GM11168 (cell line): ENCODE measurements around the gene TGFBRAP1.
"Not testable (repeated sequence)": the region's sequence is repeated elsewhere in the genome, so short reads cannot be mapped to it uniquely, and the experiment has no call there.

Experiments used
- in situ Hi-C: fragments of 300-500 bp; cut with MboI; formaldehyde crosslinking; loops from one replicate; pipeline ENCODE4 v1.12.0; 2022; ENCODE audit warnings: low sequenced_read_pairs; ENCODE audit not compliant: unreplicated experiment

TGFBRAP1 gene

GRCh38 chr2:105358593-105358992, 29.1 kb upstream of the TGFBRAP1 start:
- in situ Hi-C loops, result no loop called here

DNA sequence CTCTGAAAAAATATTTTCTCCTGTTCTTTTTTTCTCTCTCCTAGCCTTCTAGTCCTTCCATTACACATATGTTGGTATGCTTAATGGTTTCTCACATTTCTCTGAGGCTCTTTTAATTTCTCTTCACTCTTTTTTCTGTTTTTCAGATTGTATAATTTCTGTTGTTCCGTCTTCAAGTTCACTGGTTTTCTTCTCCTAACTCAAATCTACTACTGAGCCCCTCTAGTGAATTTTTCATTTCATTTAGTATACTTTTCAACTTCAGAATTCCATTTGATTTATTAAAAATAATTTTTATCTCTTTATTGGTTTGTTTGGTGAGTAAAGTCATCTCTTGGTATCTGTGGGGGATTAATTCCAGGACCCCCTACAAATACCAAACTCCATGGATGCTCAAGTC, 27.6 kb upstream of the TGFBRAP1 start:
- in situ Hi-C loops, result no loop called here

GRCh38 chr2:105344704-105345345, 15.3 kb upstream of the TGFBRAP1 start:
- in situ Hi-C loops, result no loop called here

DNA sequence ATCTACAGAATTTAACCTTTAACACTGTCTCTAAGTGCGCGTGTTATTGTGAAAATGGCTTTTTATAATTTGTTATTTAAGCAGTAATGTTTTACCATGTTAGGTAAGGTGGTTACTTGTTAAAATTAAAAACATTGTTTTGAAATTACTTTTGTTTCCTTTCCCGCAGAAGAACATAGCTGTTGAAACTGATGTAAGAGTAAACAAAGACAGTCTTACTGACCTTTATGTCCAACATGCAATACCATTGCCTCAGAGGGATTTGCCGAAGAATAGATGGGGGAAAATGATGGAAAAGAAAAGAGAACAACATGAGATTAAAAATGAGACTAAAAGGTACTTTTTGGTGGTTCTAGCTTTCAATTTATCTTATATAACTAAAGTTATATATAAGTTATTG, 9.9 kb upstream of the TGFBRAP1 start:
- in situ Hi-C loops, result no loop called here

- in situ Hi-C loops, result no loop called here
These were observed 8.5 kb upstream of the TGFBRAP1 start for GRCh38 chr2:105338020-105338385.

DNA sequence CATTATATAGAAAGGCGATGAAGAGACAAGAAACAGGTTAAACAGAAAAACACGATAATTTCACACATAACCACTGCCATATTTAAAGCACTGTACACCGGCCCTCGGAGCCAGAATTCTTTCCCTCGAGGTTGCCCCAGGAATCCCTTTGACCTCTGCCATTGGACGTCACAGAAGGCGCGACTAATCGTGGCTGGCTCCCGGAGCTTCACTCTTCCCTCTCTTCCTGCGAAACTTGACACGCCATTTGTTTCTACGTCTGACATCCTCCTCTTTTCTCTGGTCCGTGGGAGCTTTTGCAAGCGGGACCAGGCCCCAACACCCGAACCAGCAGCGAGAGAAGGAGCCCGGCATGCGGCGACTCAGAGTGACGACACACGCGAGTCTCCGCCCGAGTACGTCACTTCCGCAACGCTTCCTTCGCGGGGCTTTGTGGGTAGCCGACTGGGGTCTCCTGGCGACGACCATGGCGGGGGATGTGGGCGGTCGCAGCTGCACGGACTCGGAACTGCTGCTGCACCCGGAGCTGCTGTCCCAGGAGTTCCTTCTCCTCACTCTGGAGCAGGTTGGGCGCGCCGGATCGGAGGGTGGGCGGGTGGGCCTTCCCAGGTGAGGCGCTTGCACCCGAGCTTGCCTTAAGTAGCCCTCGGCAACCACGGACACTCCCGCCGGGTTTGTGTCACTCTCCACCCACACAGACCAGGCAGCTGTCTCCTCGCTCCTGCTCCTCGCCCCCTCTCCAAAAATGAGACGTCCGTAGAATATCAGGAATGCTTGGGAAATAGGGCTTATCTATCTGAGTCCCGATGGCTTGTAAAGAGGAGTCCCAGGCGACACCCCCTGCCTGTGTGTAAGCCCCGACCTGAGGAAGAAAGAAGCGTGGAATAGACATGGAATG, 7.8 kb upstream of the TGFBRAP1 start, which contains the start of gene C2orf49:
C2orf49 (plus strand) TSS at position 419 of the 898 bp plus-strand sequence; CDS start at position 467, 48 bp downstream.
- in situ Hi-C loops, result no loop called here

- in situ Hi-C loops, result no loop called here
These were observed 7.2 kb upstream of the TGFBRAP1 start for GRCh38 chr2:105336786-105337121.

GRCh38 chr2:105335469-105335868, 5.9 kb upstream of the TGFBRAP1 start:
- in situ Hi-C loops, result no loop called here

DNA sequence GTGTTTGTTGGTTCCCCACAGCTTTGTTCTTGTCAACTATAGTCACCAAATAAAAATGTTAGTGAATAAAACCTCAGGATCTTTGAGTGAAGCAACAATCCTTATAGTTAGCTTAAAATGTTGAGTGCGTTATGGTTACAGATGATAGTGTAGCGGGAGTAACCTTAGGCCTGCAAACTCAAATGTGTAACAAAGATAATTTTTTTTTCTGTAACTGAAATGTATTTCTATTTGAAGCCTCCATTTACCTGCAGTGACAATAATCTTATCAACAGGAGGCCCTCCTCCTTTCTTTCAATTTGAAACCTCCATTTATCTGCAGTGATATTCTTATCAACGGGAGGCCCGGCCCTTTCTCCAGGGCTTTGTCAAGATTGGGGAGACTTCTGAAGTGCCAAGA, 4.7 kb upstream of the TGFBRAP1 start:
- in situ Hi-C loops, result no loop called here

DNA sequence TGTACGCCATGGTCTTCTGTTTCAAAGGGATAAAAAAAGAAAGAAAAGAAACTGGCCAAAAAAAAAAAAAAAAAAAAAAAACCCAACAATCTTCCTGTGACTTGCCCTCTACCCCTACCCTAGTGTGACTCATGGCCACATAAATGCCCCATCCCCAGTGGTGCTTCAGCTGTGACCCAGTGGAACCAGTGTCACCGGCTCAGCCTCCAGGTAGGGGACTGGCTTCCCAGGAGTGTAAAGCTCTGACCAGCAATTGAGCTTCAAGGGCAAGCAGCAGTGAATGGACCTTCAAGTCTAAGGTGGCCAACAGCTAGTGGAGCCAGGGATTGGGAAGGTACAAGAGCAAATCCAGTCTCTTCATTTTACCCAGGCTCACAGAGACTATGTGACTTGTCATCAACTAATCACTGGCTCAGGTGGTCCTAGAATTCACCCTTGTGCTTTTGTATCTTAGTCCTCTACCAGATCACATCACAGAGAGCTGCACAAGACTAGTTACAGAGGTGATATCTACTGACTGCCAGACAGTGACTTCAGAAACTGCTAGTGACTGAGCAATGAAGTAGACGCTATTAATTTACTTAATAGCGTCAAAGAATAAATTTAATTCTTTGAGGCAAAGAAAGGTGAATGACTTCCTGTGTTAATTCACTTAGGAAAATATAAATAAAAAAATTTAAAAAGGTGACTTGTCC, 1.3 kb upstream of the TGFBRAP1 start:
- in situ Hi-C loops, result no loop called here

DNA sequence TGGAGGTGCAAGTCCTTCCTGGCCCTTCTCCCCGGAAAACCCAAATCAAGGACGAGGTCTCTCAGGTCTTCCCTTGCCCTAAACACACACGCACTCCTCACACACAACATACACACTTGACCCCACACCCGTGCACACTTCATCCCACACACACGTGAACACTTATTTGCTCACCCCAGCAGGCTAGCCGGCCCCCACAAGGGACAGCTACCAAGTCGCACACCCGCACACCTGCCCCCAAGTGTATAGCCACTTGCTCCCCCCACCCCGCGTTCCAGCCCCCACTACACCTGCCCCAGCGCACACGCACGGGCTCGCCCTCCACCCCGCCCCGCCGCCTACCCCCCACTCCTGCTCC, 359 bp downstream of the TGFBRAP1 start:
- in situ Hi-C loops, result no loop called here

DNA sequence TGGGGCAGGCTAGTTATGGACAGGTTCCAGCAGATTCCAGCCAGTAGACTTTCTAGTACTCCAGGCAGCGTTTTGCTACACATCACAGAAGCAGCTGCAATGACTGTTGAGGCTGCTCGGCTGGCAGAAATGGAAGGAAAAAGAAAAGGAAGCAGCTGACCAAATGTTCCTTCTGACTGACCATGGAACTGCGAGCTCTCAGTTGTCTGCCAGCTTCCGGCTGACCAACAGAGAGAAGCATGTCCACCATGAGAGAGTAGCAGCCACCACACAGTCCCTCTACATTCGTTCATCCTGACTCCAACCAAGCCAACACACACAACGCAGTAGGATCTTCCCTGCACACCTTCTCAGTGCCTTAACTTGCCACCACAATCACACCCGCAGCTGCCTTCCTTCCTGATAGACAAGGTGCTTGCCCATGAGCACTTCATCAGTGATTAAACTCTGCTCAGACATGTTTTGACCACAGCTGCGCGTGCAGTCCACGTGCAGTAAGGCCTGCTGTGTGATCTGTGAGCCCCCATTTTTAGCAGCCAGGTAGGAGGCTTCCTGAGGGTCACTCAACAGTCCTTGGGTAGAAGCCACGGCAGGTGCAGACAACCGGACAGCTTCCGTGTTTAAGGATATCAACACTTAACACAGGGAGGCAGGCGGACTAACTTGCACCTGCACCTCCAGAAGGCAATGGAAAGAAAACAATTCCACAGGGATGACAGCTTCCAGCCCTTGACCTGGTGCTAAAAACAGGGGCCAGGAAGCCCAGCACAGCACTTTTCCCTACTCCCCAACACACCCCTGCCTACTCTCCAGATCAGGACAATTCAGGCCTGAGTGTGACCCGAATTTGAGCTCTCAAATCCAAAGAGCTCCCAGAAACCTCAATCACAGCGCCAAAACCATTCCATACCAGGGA, 996 bp downstream of the TGFBRAP1 start:
- in situ Hi-C loops, result no loop called here

DNA sequence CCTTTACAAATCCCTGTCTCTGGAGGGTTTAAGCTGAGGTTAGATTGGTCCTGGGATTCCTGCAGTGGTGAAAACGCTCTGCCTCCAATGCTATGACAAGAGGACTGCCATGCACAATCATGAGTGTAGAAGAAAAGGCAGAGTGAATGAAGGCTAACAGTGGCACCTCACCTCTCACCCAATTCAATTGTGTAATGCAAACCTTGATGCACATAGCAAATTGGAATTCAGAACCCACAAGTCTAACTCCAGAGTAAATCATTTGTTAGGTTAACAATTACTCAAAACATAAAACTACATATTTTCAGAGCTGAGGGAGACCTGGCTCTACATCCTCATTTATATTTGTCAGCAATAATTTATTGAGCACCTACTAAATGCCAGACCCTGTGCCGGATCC, 1.8 kb downstream of the TGFBRAP1 start:
- in situ Hi-C loops, result no loop called here

DNA sequence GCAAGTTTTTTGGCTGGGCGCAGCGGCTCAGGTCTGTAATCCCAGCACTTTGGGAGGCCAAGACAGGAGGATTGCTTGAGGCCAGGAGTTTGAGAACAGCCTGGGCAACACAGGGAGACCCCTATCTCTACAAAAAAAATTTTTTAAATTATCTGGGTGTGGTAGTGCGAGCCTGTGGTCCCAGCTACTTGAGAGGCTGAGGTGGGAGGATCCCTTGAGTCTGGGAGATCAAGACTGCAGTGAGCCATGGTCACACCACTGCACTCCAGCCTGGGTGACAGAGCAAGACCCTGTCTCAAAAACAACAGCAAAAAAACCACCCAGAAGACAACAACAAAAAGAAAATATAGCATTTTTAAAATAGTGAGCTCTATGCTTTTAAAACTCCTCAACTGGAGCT, 2.3 kb downstream of the TGFBRAP1 start:
- in situ Hi-C loops, result not testable (repeated sequence)

DNA sequence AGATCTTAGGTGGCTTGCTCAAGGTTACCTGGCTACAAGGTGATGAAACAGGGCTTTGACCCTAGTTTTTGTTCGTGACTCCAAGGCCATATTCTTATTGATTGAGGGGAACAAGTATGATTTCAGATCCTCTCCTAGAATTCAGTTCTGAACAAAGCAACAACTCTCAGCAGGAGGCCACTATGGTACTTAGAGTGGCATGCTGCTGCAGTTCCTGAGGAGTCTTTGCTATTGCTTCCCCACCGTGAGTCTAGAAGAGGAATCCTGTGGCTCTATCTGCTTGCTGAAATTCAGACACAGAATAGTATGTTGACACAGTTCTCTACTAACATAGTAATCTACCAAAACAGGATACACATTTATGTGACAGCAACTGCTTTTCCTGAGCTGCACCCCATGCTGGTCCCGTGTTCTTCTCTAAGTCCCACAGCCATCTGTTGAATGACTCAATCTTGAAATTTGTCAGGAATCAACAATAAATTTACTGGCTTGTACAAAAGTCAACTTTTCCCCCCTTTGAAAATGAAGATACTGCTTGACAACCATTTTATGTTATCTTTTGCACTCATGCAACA, 4.1 kb downstream of the TGFBRAP1 start:
- in situ Hi-C loops, result no loop called here

- in situ Hi-C loops, result no loop called here
These were observed 4.8 kb downstream of the TGFBRAP1 start for GRCh38 chr2:105324732-105325131.

DNA sequence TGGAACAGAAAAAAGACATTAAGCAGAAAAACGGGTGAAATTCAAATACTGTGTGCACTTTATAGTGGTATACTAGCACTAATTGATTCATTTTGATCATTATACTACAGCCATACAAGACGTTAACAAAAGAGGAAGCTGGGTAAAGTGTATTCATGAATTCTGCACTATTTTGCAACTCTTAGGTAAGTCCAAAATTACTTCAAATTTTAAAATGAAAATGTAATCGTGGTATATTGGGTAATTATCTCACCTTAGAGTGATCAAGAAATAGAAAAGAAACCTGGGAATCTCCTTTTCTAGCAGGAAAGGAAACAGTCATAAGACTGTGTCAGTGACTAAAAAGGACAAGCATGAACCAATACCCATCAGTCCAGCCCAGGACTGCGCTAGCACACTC, 5.4 kb downstream of the TGFBRAP1 start:
- in situ Hi-C loops, result no loop called here

DNA sequence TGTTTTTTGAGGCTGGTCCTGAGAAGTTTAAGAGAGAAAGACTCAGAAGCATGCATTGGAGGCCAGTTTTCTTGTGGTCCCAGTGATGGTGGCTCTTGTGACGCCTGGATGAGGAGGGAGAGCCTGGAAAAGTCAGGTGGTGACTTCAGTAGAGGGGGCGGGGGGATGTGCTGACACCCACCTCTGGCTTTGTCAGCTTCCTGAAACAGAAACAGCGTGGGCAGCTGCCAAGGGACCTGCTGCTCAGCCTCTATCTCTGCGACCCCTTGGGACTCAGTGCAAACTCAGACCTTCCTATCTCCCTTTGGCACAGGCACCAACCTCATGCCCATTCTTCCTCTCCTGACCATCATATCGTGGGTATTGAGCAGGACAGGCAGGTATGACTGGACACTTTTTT, 6.4 kb downstream of the TGFBRAP1 start:
- in situ Hi-C loops, result no loop called here

DNA sequence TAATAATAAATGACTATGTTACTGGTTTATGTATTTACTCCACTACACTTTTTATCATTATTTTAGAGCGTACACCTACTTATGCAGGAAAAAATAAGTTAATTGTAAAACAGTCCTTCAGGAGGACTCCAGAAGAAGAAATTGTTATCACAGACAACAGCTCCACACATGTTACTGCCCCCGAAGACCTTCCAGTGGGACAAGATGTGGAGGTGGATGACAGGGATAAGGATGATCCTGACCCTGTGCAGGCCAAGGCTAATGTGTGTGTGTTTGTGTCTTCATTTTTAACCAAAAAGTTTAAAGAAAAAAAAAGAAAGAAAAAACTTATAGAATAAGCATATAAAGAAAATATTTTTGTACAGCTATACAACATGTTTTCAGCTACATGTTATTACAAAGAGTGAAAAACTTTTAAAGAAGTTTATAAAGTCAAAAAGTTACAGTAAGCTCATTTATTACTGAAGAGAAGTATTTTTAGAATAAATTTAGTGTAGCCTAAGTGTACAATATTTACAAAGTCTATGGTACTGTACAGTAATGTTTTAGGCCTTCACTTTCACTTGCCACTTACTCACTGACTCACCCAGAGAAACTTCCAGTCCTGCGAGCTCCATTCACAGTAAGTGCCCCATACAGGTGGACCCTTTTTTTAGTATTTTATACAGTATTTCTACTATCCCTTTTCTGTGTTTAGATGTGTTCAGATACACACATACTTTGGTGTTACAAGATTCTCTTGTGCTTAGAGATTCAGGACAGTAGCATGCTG, 7.5 kb downstream of the TGFBRAP1 start:
- in situ Hi-C loops, result no loop called here
